IPS-15b (cell line): Measurements from ENCODE around the gene DIPK2B.

Experiments
- H3K27me3 ChIP-seq: one replicate; pipeline ENCODE4 v1.6.1; 2013; ENCODE audit warnings: low read length; ENCODE audit not compliant: control insufficient read depth, insufficient read depth
- H3K36me3 ChIP-seq: one replicate; pipeline ENCODE4 v1.6.1; 2013; ENCODE audit warnings: low read length; ENCODE audit not compliant: control insufficient read depth, insufficient read depth
- H3K4me1 ChIP-seq: one replicate; pipeline ENCODE4 v1.6.1; 2013; ENCODE audit warnings: mild to moderate bottlenecking, low read length; ENCODE audit not compliant: control insufficient read depth, insufficient read depth
- H3K4me3 ChIP-seq: one replicate; pipeline ENCODE4 v1.5.1; 2013; ENCODE audit warnings: low read depth, low read length
- H3K9ac ChIP-seq: one replicate; pipeline ENCODE4 v1.6.1; 2013; ENCODE audit warnings: low read depth, mild to moderate bottlenecking, low read length
- H3K9me3 ChIP-seq: one replicate; pipeline ENCODE4 v1.6.1; 2013; ENCODE audit warnings: mild to moderate bottlenecking, low read length; ENCODE audit not compliant: control insufficient read depth, insufficient read depth

The DIPK2B gene

GRCh38 chrX:45200741-45201234 lies at the start of gene DIPK2B:
Gene DIPK2B (minus strand): TSS chrX:45200876. CDS start chrX:45200826, 50 bp downstream.
- H3K9ac ChIP-seq, result no peak within 1 kb of the TSS
- no peak within 1 kb of the TSS for H3K4me3 ChIP-seq
- H3K9me3 ChIP-seq, result peaks cover 5% of the 10 kb centered on the region
- H3K36me3 ChIP-seq, result no peaks in the 10 kb centered on the region
- no peaks in the 10 kb centered on the region for H3K4me1 ChIP-seq
- H3K27me3 ChIP-seq, result no peaks in the 10 kb centered on the region

GRCh38 chrX:45240301-45240700 lies 39.6 kb upstream of the DIPK2B start:
- Histone ChIP-seq H3K9ac (no peak overlapping the region), H3K4me1 (no peaks in the 10 kb centered on the region), H3K9me3 (no peaks in the 10 kb centered on the region), H3K36me3 (no peaks in the 10 kb centered on the region), H3K27me3 (no peaks in the 10 kb centered on the region), H3K4me3 (no peak overlapping the region)

- no peak overlapping the region for H3K9ac ChIP-seq
- no peaks in the 10 kb centered on the region for H3K9me3 ChIP-seq
- no peak overlapping the region for H3K4me3 ChIP-seq
Measured at GRCh38 chrX:45238489-45238888, 37.8 kb upstream of the DIPK2B start.

GRCh38 chrX:45233531-45233930 lies 32.9 kb upstream of the DIPK2B start:
- no peak overlapping the region for H3K9ac ChIP-seq
- no peaks in the 10 kb centered on the region for H3K27me3 ChIP-seq
- no peaks in the 10 kb centered on the region for H3K36me3 ChIP-seq
- H3K4me1 ChIP-seq, result no peaks in the 10 kb centered on the region
- H3K4me3 ChIP-seq, result no peak overlapping the region
- no peaks in the 10 kb centered on the region for H3K9me3 ChIP-seq

More at GRCh38 chrX:45238489-45238888, 37.8 kb upstream of the DIPK2B start:
- Histone ChIP-seq H3K36me3 (no peaks in the 10 kb centered on the region), H3K4me1 (no peaks in the 10 kb centered on the region), H3K27me3 (no peaks in the 10 kb centered on the region)

GRCh38 chrX:45232139-45232538 lies 31.5 kb upstream of the DIPK2B start:
- no peaks in the 10 kb centered on the region for H3K4me1 ChIP-seq
- no peaks in the 10 kb centered on the region for H3K9me3 ChIP-seq
- no peak overlapping the region for H3K4me3 ChIP-seq
- no peak overlapping the region for H3K9ac ChIP-seq
- H3K27me3 ChIP-seq, result no peaks in the 10 kb centered on the region
- H3K36me3 ChIP-seq, result no peaks in the 10 kb centered on the region

- H3K27me3 ChIP-seq, result no peaks in the 10 kb centered on the region
- H3K36me3 ChIP-seq, result no peaks in the 10 kb centered on the region
- no peak overlapping the region for H3K9ac ChIP-seq
- no peaks in the 10 kb centered on the region for H3K9me3 ChIP-seq
- no peak overlapping the region for H3K4me3 ChIP-seq
- no peaks in the 10 kb centered on the region for H3K4me1 ChIP-seq
Measured at GRCh38 chrX:45230410-45230809, 29.7 kb upstream of the DIPK2B start.

- Histone ChIP-seq H3K9me3 (no peaks in the 10 kb centered on the region), H3K4me1 (no peaks in the 10 kb centered on the region), H3K9ac (no peak overlapping the region), H3K4me3 (no peak overlapping the region), H3K36me3 (no peaks in the 10 kb centered on the region), H3K27me3 (no peaks in the 10 kb centered on the region)
Measured at GRCh38 chrX:45229348-45229747, 28.7 kb upstream of the DIPK2B start.

GRCh38 chrX:45228126-45228525 lies 27.4 kb upstream of the DIPK2B start:
- Histone ChIP-seq H3K4me1 (no peaks in the 10 kb centered on the region), H3K9ac (no peak overlapping the region), H3K27me3 (no peaks in the 10 kb centered on the region), H3K9me3 (no peaks in the 10 kb centered on the region), H3K4me3 (no peak overlapping the region), H3K36me3 (no peaks in the 10 kb centered on the region)

GRCh38 chrX:45208121-45208856 lies 7.6 kb upstream of the DIPK2B start:
- no peaks in the 10 kb centered on the region for H3K36me3 ChIP-seq
- H3K4me1 ChIP-seq, result no peaks in the 10 kb centered on the region
- H3K9ac ChIP-seq, result no peak overlapping the region
- peaks cover 3% of the 10 kb centered on the region for H3K9me3 ChIP-seq
- H3K4me3 ChIP-seq, result no peak overlapping the region
- no peaks in the 10 kb centered on the region for H3K27me3 ChIP-seq

- H3K4me1 ChIP-seq, result no peaks in the 10 kb centered on the region
- H3K9ac ChIP-seq, result no peak overlapping the region
- H3K4me3 ChIP-seq, result no peak overlapping the region
- peaks cover 5% of the 10 kb centered on the region for H3K9me3 ChIP-seq
- H3K27me3 ChIP-seq, result no peaks in the 10 kb centered on the region
- no peaks in the 10 kb centered on the region for H3K36me3 ChIP-seq
Measured at GRCh38 chrX:45202171-45202570, 1.5 kb upstream of the DIPK2B start.

- H3K27me3 ChIP-seq, result no peaks in the 10 kb centered on the region
- no peaks in the 10 kb centered on the region for H3K4me1 ChIP-seq
- H3K9me3 ChIP-seq, result peaks cover 2% of the 10 kb centered on the region
- no peak overlapping the region for H3K4me3 ChIP-seq
- no peaks in the 10 kb centered on the region for H3K36me3 ChIP-seq
- no peak overlapping the region for H3K9ac ChIP-seq
Measured at GRCh38 chrX:45198706-45199105, 2.0 kb downstream of the DIPK2B start.

GRCh38 chrX:45198301-45198700 lies 2.4 kb downstream of the DIPK2B start:
- Histone ChIP-seq H3K36me3 (no peaks in the 10 kb centered on the region), H3K4me3 (no peak overlapping the region), H3K9me3 (peaks cover 2% of the 10 kb centered on the region), H3K27me3 (no peaks in the 10 kb centered on the region), H3K4me1 (no peaks in the 10 kb centered on the region), H3K9ac (no peak overlapping the region)
